H1 (cell line): ENCODE measurements around the gene USH2A. TPM values are rescaled to one million over a fixed set of nuclear protein-coding genes. Genes with fewer than 3 reads are reported as not detected.

Experiments used
- CTCF ChIA-PET: fragments of 300-600 bp; sonication (Branson Sonifier 250); formaldehyde crosslinking; loops from one replicate; lab custom pipeline; 2021; ENCODE audit not compliant: partially characterized antibody; lab: Charles Lee
- POLR2A ChIA-PET: fragments of 300-600 bp; sonication (Branson Sonifier 250); formaldehyde crosslinking; loops from one replicate; lab custom pipeline; 2021; ENCODE audit warnings: inconsistent platforms; ENCODE audit not compliant: partially characterized antibody; lab: Charles Lee
- DNase-seq, 2 experiments: peaks; one replicate each; pipeline versions ENCODE4 v3.0.0 to v3.0.0-alpha.2; 2010 to 2022; ENCODE audit warnings: low spot score in 2 of 2, low read depth in 1 of 2, mixed read lengths in 1 of 2
- FAIRE-seq: peaks from 2 replicates; lab custom pipeline; 2011; peaks lifted over from hg19 to GRCh38; lab: Jason Lieb, UNC
- H2AFZ ChIP-seq: 2 replicates; pipeline ENCODE4 v1.8.1; 2012; ENCODE audit warnings: low read length, inconsistent platforms
- H2AK5ac ChIP-seq: 2 replicates; pipeline ENCODE4 v1.6.1; 2013; ENCODE audit warnings: low read depth, low read length
- H2BK120ac ChIP-seq: replicated peaks from 2 replicates; pipeline ENCODE3; 2013; ENCODE audit warnings: low read depth, low read length, inconsistent platforms
- H2BK12ac ChIP-seq: 2 replicates; pipeline ENCODE4 v1.6.1; 2013; ENCODE audit warnings: low read depth, low read length
- H2BK15ac ChIP-seq: 2 replicates; pipeline ENCODE4 v1.6.1; 2013; ENCODE audit warnings: low read length
- H2BK20ac ChIP-seq: 2 replicates; pipeline ENCODE4 v1.6.1; 2013; ENCODE audit warnings: low read length
- H2BK5ac ChIP-seq: 2 replicates; pipeline ENCODE4 v1.6.1; 2013; ENCODE audit warnings: low read depth, low read length
- H3K14ac ChIP-seq: 2 replicates; pipeline ENCODE4 v1.6.1; 2013; ENCODE audit warnings: inconsistent platforms; ENCODE audit not compliant: insufficient read length
- H3K18ac ChIP-seq: 2 replicates; pipeline ENCODE4 v1.6.1; 2013; ENCODE audit warnings: low read length; ENCODE audit errors: extremely low read depth
- H3K23ac ChIP-seq: 2 replicates; pipeline ENCODE4 v1.6.1; 2013; ENCODE audit warnings: inconsistent platforms; ENCODE audit not compliant: insufficient read length
- H3K23me2 ChIP-seq: 2 replicates; pipeline ENCODE4 v1.6.1; 2013; ENCODE audit warnings: low read depth, low read length
- H3K27ac ChIP-seq: 2 replicates; pipeline ENCODE4 v1.6.1; 2011; ENCODE audit warnings: low read depth, low read length, inconsistent platforms
- H3K27me3 ChIP-seq, 4 experiments: replicated peaks in 1 of 4; 1 replicate in 1 of 4; 2 replicates in 3 of 4; pipeline versions ENCODE4 v1.6.1 to v1.8.1; 2011 to 2013; ENCODE audit warnings: low read length in 3 of 4, mild to moderate bottlenecking in 3 of 4, inconsistent platforms in 2 of 4, mixed read lengths in 2 of 4, moderate library complexity in 1 of 4; ENCODE audit not compliant: control insufficient read depth in 3 of 4, insufficient read depth in 3 of 4; ENCODE audit errors: extremely low read depth in 1 of 4
- H3K36me3 ChIP-seq, 4 experiments: 2 replicates each; pipeline versions ENCODE4 v1.6.1 to v1.8.1; 2011 to 2013; ENCODE audit warnings: mild to moderate bottlenecking in 4 of 4, low read length in 3 of 4, moderate library complexity in 2 of 4, control low read depth in 1 of 4, inconsistent platforms in 1 of 4; ENCODE audit not compliant: insufficient read depth in 4 of 4, control insufficient read depth in 2 of 4
- H3K4ac ChIP-seq: replicated peaks from 2 replicates; pipeline ENCODE3; 2013; ENCODE audit warnings: low read length, low read depth, mixed read lengths, inconsistent platforms; ENCODE audit not compliant: insufficient read length
- H3K4me1 ChIP-seq, 4 experiments: replicated peaks in 1 of 4; 1 replicate in 1 of 4; 2 replicates in 3 of 4; pipeline versions ENCODE4 v1.6.1 to v1.8.1; 2011 to 2013; ENCODE audit warnings: low read length in 3 of 4, inconsistent platforms in 2 of 4, mixed read lengths in 1 of 4; ENCODE audit not compliant: insufficient read depth in 4 of 4, control insufficient read depth in 3 of 4
- H3K4me2 ChIP-seq, 2 experiments: 2 replicates each; pipeline versions ENCODE4 v1.6.1 to v1.8.1; 2011 to 2013; ENCODE audit warnings: low read depth in 2 of 2, low read length in 2 of 2, control low read depth in 1 of 2, inconsistent platforms in 1 of 2, mild to moderate bottlenecking in 1 of 2; ENCODE audit not compliant: insufficient read depth in 1 of 2
- H3K4me3 ChIP-seq, 4 experiments: fragments of 200-600, 300-600 bp in 1 of 4; sonication (generic), shearing (Covaris generic), sonication (Bioruptor Twin) in 1 of 4; 2 replicates each; pipeline versions ENCODE4 v1.5.1 to v1.8.1; 2011 to 2016; ENCODE audit warnings: low read length in 4 of 4, low read depth in 3 of 4, control low read depth in 2 of 4, inconsistent platforms in 2 of 4, mild to moderate bottlenecking in 2 of 4, mixed read lengths in 1 of 4, moderate library complexity in 1 of 4; ENCODE audit not compliant: insufficient read depth in 2 of 4; ENCODE audit errors: extremely low read depth in 1 of 4
- H3K56ac ChIP-seq: replicated peaks from 2 replicates; pipeline ENCODE3; 2013; ENCODE audit warnings: low read depth, mild to moderate bottlenecking, mixed read lengths, low read length, inconsistent platforms; ENCODE audit not compliant: insufficient read length
- H3K79me1 ChIP-seq: 2 replicates; pipeline ENCODE4 v1.6.1; 2013; ENCODE audit warnings: low read depth, low read length, control low read depth
- H3K79me2 ChIP-seq, 2 experiments: 2 replicates each; pipeline versions ENCODE4 v1.6.1 to v1.8.1; 2012 to 2013; ENCODE audit warnings: low read length in 2 of 2, mild to moderate bottlenecking in 2 of 2, inconsistent platforms in 1 of 2; ENCODE audit not compliant: insufficient read depth in 2 of 2, control insufficient read depth in 1 of 2
- H3K9ac ChIP-seq, 4 experiments: replicated peaks in 1 of 4; 1 replicate in 1 of 4; 2 replicates in 3 of 4; pipeline versions ENCODE4 v1.6.1 to v1.8.1; 2011 to 2013; ENCODE audit warnings: low read depth in 3 of 4, low read length in 3 of 4, control low read depth in 2 of 4, mild to moderate bottlenecking in 2 of 4, moderate library complexity in 2 of 4, inconsistent platforms in 1 of 4; ENCODE audit errors: extremely low read depth in 1 of 4
- H3K9me3 ChIP-seq, 2 experiments: 2 replicates each; pipeline versions ENCODE4 v1.6.1 to v1.8.1; 2012 to 2013; ENCODE audit warnings: mild to moderate bottlenecking in 2 of 2, moderate library complexity in 2 of 2, control low read depth in 1 of 2, inconsistent platforms in 1 of 2, low read depth in 1 of 2, low read length in 1 of 2, mixed read lengths in 1 of 2; ENCODE audit not compliant: insufficient read depth in 2 of 2
- H4K20me1 ChIP-seq, 2 experiments: replicated peaks in 1 of 2; 2 replicates each; pipeline versions ENCODE3 to v1.8.1; 2011 to 2013; ENCODE audit warnings: inconsistent platforms in 2 of 2, low read length in 2 of 2, mild to moderate bottlenecking in 1 of 2; ENCODE audit not compliant: insufficient read depth in 2 of 2, control insufficient read depth in 1 of 2
- H4K5ac ChIP-seq: 2 replicates; pipeline ENCODE4 v1.6.1; 2013; ENCODE audit warnings: low read length, low read depth, mixed read lengths, inconsistent platforms; ENCODE audit not compliant: insufficient read length
- H4K8ac ChIP-seq: 2 replicates; pipeline ENCODE4 v1.8.0; 2013; ENCODE audit warnings: mild to moderate bottlenecking, moderate library complexity, low read length, inconsistent platforms; ENCODE audit not compliant: insufficient read depth; ENCODE audit errors: extremely low read depth
- H4K91ac ChIP-seq: replicated peaks from 2 replicates; pipeline ENCODE3; 2013; ENCODE audit warnings: low read length, mixed read lengths, inconsistent platforms; ENCODE audit not compliant: insufficient read length
- CTCF ChIP-seq, 3 experiments: IDR thresholded peaks; 1 replicate in 2 of 3; 2 replicates in 1 of 3; pipeline versions ENCODE4 v1.5.1 to v1.6.1; 2011; ENCODE audit warnings: low read length in 3 of 3, mild to moderate bottlenecking in 3 of 3, inconsistent platforms in 2 of 3, low read depth in 1 of 3, moderate library complexity in 1 of 3; ENCODE audit not compliant: insufficient read depth in 1 of 3; ENCODE audit errors: control extremely low read depth in 1 of 3
- EGR1 ChIP-seq: IDR thresholded peaks from 2 replicates; pipeline ENCODE4 v1.6.1; 2011; ENCODE audit warnings: low read depth, low read length, borderline replicate concordance
- JUN ChIP-seq: IDR thresholded peaks from 2 replicates; pipeline ENCODE4 v1.6.1; 2011; ENCODE audit warnings: low read depth, mild to moderate bottlenecking, improper control_type of control experiment, low read length
- MAX ChIP-seq: IDR thresholded peaks from 2 replicates; pipeline ENCODE4 v1.6.1; 2012; ENCODE audit warnings: inconsistent platforms
- NRF1 ChIP-seq: IDR thresholded peaks from 2 replicates; pipeline ENCODE4 v1.6.1; 2011; ENCODE audit warnings: mild to moderate bottlenecking, low read depth, low read length, improper control_type of control experiment
- PHF8 ChIP-seq: fragments of 200-600 bp; sonication (generic); conservative IDR thresholded peaks from 2 replicates; pipeline ENCODE4 v1.7.1; 2012; ENCODE audit warnings: low read depth, mild to moderate bottlenecking, inconsistent platforms, low read length, moderate library complexity
- SRF ChIP-seq: IDR thresholded peaks from 2 replicates; pipeline ENCODE4 v1.6.1; 2011; ENCODE audit warnings: mild to moderate bottlenecking, low read depth, low read length, moderate library complexity
- SUZ12 ChIP-seq: fragments of 200-600 bp; sonication (generic); IDR thresholded peaks from 2 replicates; pipeline ENCODE4 v1.6.1; 2012; ENCODE audit warnings: mild to moderate bottlenecking, inconsistent platforms, low read length, moderate library complexity, mixed read lengths
- TAF7 ChIP-seq: optimal IDR thresholded peaks from 2 replicates; pipeline ENCODE3; 2011; ENCODE audit warnings: low read depth, mild to moderate bottlenecking, inconsistent platforms, low read length, moderate library complexity, borderline replicate concordance
- USF2 ChIP-seq: IDR thresholded peaks from 2 replicates; pipeline ENCODE4 v1.6.1; 2011; ENCODE audit warnings: low read length, improper control_type of control experiment
- YY1 ChIP-seq: IDR thresholded peaks from 2 replicates; pipeline ENCODE4 v1.6.1; 2011; ENCODE audit warnings: low read depth, mild to moderate bottlenecking, low read length
- polyA plus RNA-seq, 7 experiments: library from polyadenylated mRNA; depleted of rRNA in 3 of 7; stranded (reverse) in 5 of 7; unstranded in 2 of 7; fragments of >200 nt in 5 of 7; fragments of 200-250 nt in 2 of 7; gene quantifications; 1 replicate in 5 of 7; 2 replicates in 1 of 7; 4 replicates in 1 of 7; pipeline versions ENCODE4 v1.2.1 to v1.2.3, GENCODE V29; 2011 to 2013; ENCODE audit warnings: missing spikeins in 2 of 7, mixed read lengths in 2 of 7
- total RNA-seq: library from RNA; stranded (reverse); fragmentation: NEBNext Ultra II Directional; extraction: Animal tissue kit (Norgen Biotek cat#: 25700); gene quantifications from 2 replicates; pipeline ENCODE4 v1.2.1, GENCODE V29; 2021

Gene USH2A
- total and polyA plus RNA-seq, 2 of the 8 experiments (the other 6 are each of a cell fraction or from before 2014, with no cell fraction given): 0.02 to 0.17 TPM

- H4K8ac ChIP-seq: no peak overlapping the region
- no peaks in the 10 kb centered on the region for H3K36me3 ChIP-seq
- H3K23ac ChIP-seq: no peak overlapping the region
- H2BK5ac ChIP-seq: no peak overlapping the region
- H3K79me2 ChIP-seq: no peaks in the 10 kb centered on the region
- no peak overlapping the region for H3K4me2 ChIP-seq
- POLR2A ChIA-PET: no interaction called here
- no peaks in the 10 kb centered on the region for H3K4me1 ChIP-seq
- no peaks in the 10 kb centered on the region for H3K79me1 ChIP-seq
- H2BK12ac ChIP-seq: no peak overlapping the region
- H2BK120ac ChIP-seq: no peak overlapping the region
- H2BK20ac ChIP-seq: no peak overlapping the region
- CTCF ChIA-PET: interaction anchor here (0.7 kb wide), 1 partner anchor 24 kb away, joined by 3 read pairs; no protein-coding TSS in a partner anchor
- H4K5ac ChIP-seq: no peak overlapping the region
- no peak overlapping the region for H3K9ac ChIP-seq
- H3K23me2 ChIP-seq: no peaks in the 10 kb centered on the region
- no peaks in the 10 kb centered on the region for H3K27me3 ChIP-seq
- no peaks in the 10 kb centered on the region for H4K20me1 ChIP-seq
- no peaks in the 10 kb centered on the region for H3K9me3 ChIP-seq
- DNase-seq (no peak), FAIRE-seq (no peak)
- H2AFZ ChIP-seq: no peak overlapping the region
- no peak overlapping the region for H2AK5ac ChIP-seq
- H4K91ac ChIP-seq: no peak overlapping the region
- no peak overlapping the region for H3K4me3 ChIP-seq
- H2BK15ac ChIP-seq: no peak overlapping the region
- no peak overlapping the region for H3K27ac ChIP-seq
- H3K18ac ChIP-seq: no peak overlapping the region
- TF ChIP-seq SRF (no peak), NRF1 (no peak), USF2 (no peak), TAF7 (no peak), SUZ12 (no peak), EGR1 (no peak), YY1 (no peak), MAX (no peak), JUN (no peak), CTCF (IDR thresholded peaks at IDR 0.05; ENCODE audit: control extremely low read depth in 1 of 3, insufficient read depth in 1 of 3, low read depth in 1 of 3, low read length in 3 of 3) (no peak), PHF8 (no peak)
- H3K56ac ChIP-seq: no peak overlapping the region
- no peak overlapping the region for H3K4ac ChIP-seq
- H3K14ac ChIP-seq: no peak overlapping the region
These were observed 56.3 kb downstream of the USH2A start for GRCh38 chr1:216366979-216367378.
